Fibroblast of lung (primary cell): ENCODE data around the gene PDE4D. TPM values are rescaled to one million over a fixed set of nuclear protein-coding genes. Genes with fewer than 3 reads are reported as not detected.
"Not testable (repeated sequence)": the region's sequence is repeated elsewhere in the genome, so short reads cannot be mapped to it uniquely, and the experiment has no call there.

Source experiments
- DNase-seq, 2 donors: peaks; one replicate each; pipeline versions ENCODE4 v3.0.0 to v3.0.0-alpha.2; 2010; ENCODE audit warnings: low read depth in 2 of 2
- H2AFZ ChIP-seq: 2 replicates; pipeline ENCODE4 v1.5.1; 2012; ENCODE audit warnings: low read length, control low read depth, inconsistent platforms
- H3K27ac ChIP-seq: 2 replicates; pipeline ENCODE4 v1.5.1; 2011; ENCODE audit warnings: low read length, control low read depth; ENCODE audit not compliant: insufficient read depth
- H3K27me3 ChIP-seq: 2 replicates; pipeline ENCODE4 v1.5.1; 2011; ENCODE audit warnings: mild to moderate bottlenecking, low read length; ENCODE audit not compliant: control insufficient read depth, insufficient read depth
- H3K36me3 ChIP-seq: 2 replicates; pipeline ENCODE4 v1.5.1; 2011; ENCODE audit warnings: low read length; ENCODE audit not compliant: control insufficient read depth, insufficient read depth
- H3K4me1 ChIP-seq: 2 replicates; pipeline ENCODE4 v1.5.1; 2011; ENCODE audit warnings: low read length; ENCODE audit not compliant: control insufficient read depth, insufficient read depth; ENCODE audit errors: extremely low read depth
- H3K4me2 ChIP-seq: 2 replicates; pipeline ENCODE4 v1.5.1; 2011; ENCODE audit warnings: low read length, control low read depth; ENCODE audit not compliant: insufficient read depth; ENCODE audit errors: extremely low read depth
- H3K4me3 ChIP-seq, 4 experiments: fragments of 200-600 bp in 1 of 4; sonication (generic) in 1 of 4; replicated peaks in 1 of 4; 2 replicates each; pipeline ENCODE4 v1.5.1; 2011 to 2016; ENCODE audit warnings: low read length in 4 of 4, low read depth in 3 of 4, mild to moderate bottlenecking in 3 of 4, control low read depth in 2 of 4, inconsistent platforms in 1 of 4, mixed read lengths in 1 of 4; ENCODE audit not compliant: insufficient read depth in 1 of 4; ENCODE audit errors: control extremely low read depth in 1 of 4
- H3K79me2 ChIP-seq: 2 replicates; pipeline ENCODE4 v1.5.1; 2012; ENCODE audit warnings: mild to moderate bottlenecking, low read length, inconsistent platforms; ENCODE audit not compliant: control insufficient read depth, insufficient read depth
- H3K9ac ChIP-seq: 2 replicates; pipeline ENCODE4 v1.5.1; 2011; ENCODE audit warnings: mild to moderate bottlenecking, low read length, control low read depth; ENCODE audit not compliant: insufficient read depth
- H3K9me3 ChIP-seq: 2 replicates; pipeline ENCODE4 v1.5.1; 2012; ENCODE audit warnings: low read depth, low read length; ENCODE audit not compliant: control insufficient read depth, insufficient read depth
- H4K20me1 ChIP-seq: 2 replicates; pipeline ENCODE4 v1.5.1; 2011; ENCODE audit warnings: low read length; ENCODE audit not compliant: control insufficient read depth, insufficient read depth; ENCODE audit errors: extremely low read depth
- EZH2 ChIP-seq: IDR thresholded peaks from 2 replicates; pipeline ENCODE4 v1.5.1; 2012; ENCODE audit warnings: low read length, control low read depth, mild to moderate bottlenecking; ENCODE audit errors: missing control alignments
- polyA plus RNA-seq, 2 donors: library from polyadenylated mRNA; depleted of rRNA in 1 of 2; stranded (reverse) in 1 of 2; unstranded in 1 of 2; fragments of >200 nt; gene quantifications; 2 replicates each; pipeline ENCODE4 v1.2.1, GENCODE V29; 2011 to 2012; ENCODE audit warnings: missing spikeins in 1 of 2
- total RNA-seq: library from RNA; depleted of rRNA; stranded (reverse); fragments of >200 nt; gene quantifications from 2 replicates; pipeline ENCODE4 v1.2.1, GENCODE V29; 2014
- TF ChIP-seq, protein P1 (sequence below), 2 donors: IDR thresholded peaks in 1 of 2; conservative IDR thresholded peaks in 1 of 2; 1 replicate in 1 of 2; 2 replicates in 1 of 2; pipeline ENCODE4 v1.5.1; 2011 to 2012; ENCODE audit warnings: low read length in 2 of 2, control low read depth in 1 of 2, inconsistent platforms in 1 of 2, low read depth in 1 of 2, mild to moderate bottlenecking in 1 of 2

The PDE4D gene
- total and polyA plus RNA-seq, 2 donors (not counting 1 experiment from before 2014, with no cell fraction given) = 2.1 to 8.3 TPM

DNA sequence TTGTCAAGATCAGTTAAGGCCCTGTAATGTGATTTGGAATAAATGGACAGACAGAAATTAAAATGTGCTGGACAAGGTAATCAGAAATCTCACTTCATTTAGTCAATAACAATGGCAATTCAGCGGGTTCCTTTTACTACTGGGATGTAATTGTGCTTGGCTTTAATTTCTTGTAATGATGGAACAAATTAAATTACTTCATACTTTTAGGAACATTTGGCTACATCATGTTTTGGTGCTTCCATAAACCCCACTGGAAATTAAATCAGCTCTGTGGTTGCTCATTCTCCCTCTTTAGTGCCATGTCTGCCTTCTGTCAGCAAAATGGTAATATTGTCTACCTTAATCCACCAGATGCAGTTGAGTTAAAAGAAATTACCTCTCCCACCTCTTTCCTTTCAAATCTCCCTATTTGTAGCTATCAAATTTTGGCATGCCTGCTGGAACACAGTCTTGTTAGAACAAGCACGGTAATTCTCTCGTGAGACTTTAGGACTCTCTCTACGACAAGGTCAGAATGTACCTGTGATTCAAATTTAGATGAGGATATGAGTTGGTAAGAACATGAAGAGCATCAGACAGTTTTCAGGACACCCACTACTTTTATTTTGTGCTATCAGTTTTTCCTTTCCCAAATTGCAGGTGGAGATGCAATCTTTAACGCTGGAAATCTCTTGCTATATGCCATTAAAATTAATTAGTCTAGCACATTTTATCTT, 834.4 kb downstream of the PDE4D start:
- H2AFZ ChIP-seq = no peak overlapping the region
- no peaks in the 10 kb centered on the region for H4K20me1 ChIP-seq
- DNase-seq = no peak
- H3K4me2 ChIP-seq = no peak overlapping the region
- H3K4me3 ChIP-seq = no peak overlapping the region
- H3K9ac ChIP-seq = no peak overlapping the region
- H3K36me3 ChIP-seq = no peaks in the 10 kb centered on the region
- no peaks in the 10 kb centered on the region for H3K27me3 ChIP-seq
- H3K4me1 ChIP-seq = no peaks in the 10 kb centered on the region
- no peaks in the 10 kb centered on the region for H3K9me3 ChIP-seq
- H3K27ac ChIP-seq = no peak overlapping the region
- TF ChIP-seq EZH2 = no peak
- TF ChIP-seq, protein P1, sequence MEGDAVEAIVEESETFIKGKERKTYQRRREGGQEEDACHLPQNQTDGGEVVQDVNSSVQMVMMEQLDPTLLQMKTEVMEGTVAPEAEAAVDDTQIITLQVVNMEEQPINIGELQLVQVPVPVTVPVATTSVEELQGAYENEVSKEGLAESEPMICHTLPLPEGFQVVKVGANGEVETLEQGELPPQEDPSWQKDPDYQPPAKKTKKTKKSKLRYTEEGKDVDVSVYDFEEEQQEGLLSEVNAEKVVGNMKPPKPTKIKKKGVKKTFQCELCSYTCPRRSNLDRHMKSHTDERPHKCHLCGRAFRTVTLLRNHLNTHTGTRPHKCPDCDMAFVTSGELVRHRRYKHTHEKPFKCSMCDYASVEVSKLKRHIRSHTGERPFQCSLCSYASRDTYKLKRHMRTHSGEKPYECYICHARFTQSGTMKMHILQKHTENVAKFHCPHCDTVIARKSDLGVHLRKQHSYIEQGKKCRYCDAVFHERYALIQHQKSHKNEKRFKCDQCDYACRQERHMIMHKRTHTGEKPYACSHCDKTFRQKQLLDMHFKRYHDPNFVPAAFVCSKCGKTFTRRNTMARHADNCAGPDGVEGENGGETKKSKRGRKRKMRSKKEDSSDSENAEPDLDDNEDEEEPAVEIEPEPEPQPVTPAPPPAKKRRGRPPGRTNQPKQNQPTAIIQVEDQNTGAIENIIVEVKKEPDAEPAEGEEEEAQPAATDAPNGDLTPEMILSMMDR (conservative IDR thresholded peaks at IDR 0.05 in 1 of 2, IDR thresholded peaks at IDR 0.05 in 1 of 2; ENCODE audit: low read depth in 1 of 2, low read length in 2 of 2) = no peak
- no peaks in the 10 kb centered on the region for H3K79me2 ChIP-seq

GRCh38 chr5:59058237-59058636, 835.3 kb downstream of the PDE4D start:
- H3K4me2 ChIP-seq = no peak overlapping the region
- H3K9me3 ChIP-seq = no peaks in the 10 kb centered on the region
- TF ChIP-seq, protein P1 (conservative IDR thresholded peaks at IDR 0.05 in 1 of 2, IDR thresholded peaks at IDR 0.05 in 1 of 2; ENCODE audit: low read depth in 1 of 2, low read length in 2 of 2) = no peak
- no peak for TF ChIP-seq EZH2
- H2AFZ ChIP-seq = no peak overlapping the region
- H3K4me1 ChIP-seq = no peaks in the 10 kb centered on the region
- H3K36me3 ChIP-seq = no peaks in the 10 kb centered on the region
- H3K27me3 ChIP-seq = no peaks in the 10 kb centered on the region
- H4K20me1 ChIP-seq = no peaks in the 10 kb centered on the region
- H3K79me2 ChIP-seq = no peaks in the 10 kb centered on the region
- no peak overlapping the region for H3K9ac ChIP-seq
- no peak for DNase-seq
- H3K27ac ChIP-seq = no peak overlapping the region
- no peak overlapping the region for H3K4me3 ChIP-seq

GRCh38 chr5:59056599-59056998, 836.9 kb downstream of the PDE4D start:
- not testable (repeated sequence) for H3K4me2 ChIP-seq, DNase-seq, H3K79me2 ChIP-seq, H3K4me3 ChIP-seq, H3K36me3 ChIP-seq, H3K9me3 ChIP-seq, H3K27ac ChIP-seq, H3K27me3 ChIP-seq, H3K9ac ChIP-seq, H2AFZ ChIP-seq, H4K20me1 ChIP-seq, H3K4me1 ChIP-seq
